Fibroblast of skin of left biceps (primary cell): ENCODE data around the gene TLK2.

ENCODE experiments used
- DNase-seq, 2 experiments: peaks; one replicate each; pipeline ENCODE4 v3.0.0-alpha.2; 2013; ENCODE audit warnings: low read depth in 2 of 2

Gene TLK2

GRCh38 chr17:62653826-62654761 is 175.5 kb downstream of the TLK2 start:
- no peak for DNase-seq

- no peak for DNase-seq
These were observed 177.0 kb downstream of the TLK2 start for GRCh38 chr17:62655656-62656055.

DNA sequence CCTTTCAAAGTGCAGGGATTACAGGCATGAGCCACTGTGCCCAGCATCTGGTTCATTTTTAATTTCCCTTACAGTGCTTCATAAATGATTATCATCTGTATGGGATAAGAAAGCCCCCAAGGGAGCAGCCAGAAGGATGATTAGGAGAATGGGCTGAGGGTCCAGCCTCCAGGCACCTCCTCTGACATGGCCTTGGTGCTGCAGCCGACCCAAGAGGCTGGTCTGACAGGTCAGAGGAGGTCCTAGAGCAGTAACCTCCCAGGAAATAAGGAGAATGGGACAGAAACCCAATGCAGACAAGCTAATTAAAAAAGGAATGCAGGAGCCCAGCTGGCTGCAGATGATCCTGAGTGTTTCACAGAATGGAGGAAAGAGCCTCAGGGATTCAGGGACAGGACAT is 177.8 kb downstream of the TLK2 start:
- no peak for DNase-seq

- no peak for DNase-seq
These were observed 178.6 kb downstream of the TLK2 start for GRCh38 chr17:62657145-62657665.

GRCh38 chr17:62657690-62658089 is 179.1 kb downstream of the TLK2 start:
- DNase-seq = no peak

GRCh38 chr17:62658136-62658920 is 179.7 kb downstream of the TLK2 start:
- no peak for DNase-seq

DNA sequence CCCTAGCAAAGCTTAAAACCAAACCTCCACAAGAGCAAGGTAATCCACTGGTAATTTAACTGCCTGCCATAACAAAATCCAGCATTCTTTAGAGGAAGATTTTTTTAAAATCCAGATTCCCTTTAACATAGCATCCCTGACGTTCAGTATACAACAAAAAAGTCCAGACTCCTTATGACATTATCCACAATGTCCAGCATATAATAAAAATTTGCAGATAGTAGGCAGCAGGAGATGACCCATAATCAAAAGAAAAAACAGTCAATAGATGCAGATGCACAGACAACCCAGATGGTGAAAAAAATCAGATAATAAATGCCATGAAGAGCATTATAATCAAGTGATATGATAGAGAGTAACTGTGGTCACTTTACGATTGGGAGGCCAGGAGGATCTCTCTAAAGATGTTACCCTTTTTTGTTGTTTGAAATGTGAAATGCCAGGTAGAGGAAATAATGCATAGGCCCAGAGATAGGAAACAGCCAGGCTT is 182.0 kb downstream of the TLK2 start:
- no peak for DNase-seq

DNA sequence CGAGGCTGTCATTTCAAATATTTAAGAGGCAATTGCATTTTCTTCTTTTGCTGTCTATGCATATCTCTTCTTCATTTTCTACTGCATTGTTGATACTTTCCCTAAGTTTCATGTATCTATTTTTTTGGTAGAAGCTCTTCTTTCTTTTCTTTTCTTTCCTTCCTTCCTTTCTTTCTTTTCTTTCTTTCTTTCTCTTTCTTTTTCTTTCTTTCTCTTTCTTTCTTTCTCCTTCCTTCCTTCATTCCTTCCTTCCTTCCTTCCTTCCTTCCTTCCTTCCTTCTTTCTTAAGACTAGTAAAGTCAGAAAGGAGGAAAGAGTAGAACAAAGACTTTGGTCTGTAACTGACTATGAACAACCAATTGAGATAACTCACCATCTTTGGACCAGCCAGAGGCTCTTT is 182.7 kb downstream of the TLK2 start:
- no peak for DNase-seq

GRCh38 chr17:62662855-62663254 is 184.2 kb downstream of the TLK2 start:
- DNase-seq = no peak
